GM18505 (cell line): ENCODE data around the gene GALNT4.

ENCODE experiments used
- ATAC-seq: cut with Tn5 transposase; IDR thresholded peaks from one replicate; pipeline ENCODE4 v1.9.1; 2021; ENCODE audit not compliant: unreplicated experiment
- POLR2A ChIP-seq: IDR thresholded peaks from 4 replicates; pipeline ENCODE4 v1.6.1; 2011; ENCODE audit warnings: borderline replicate concordance; ENCODE audit not compliant: insufficient read depth, insufficient read length; ENCODE audit errors: extremely low read depth

Gene GALNT4

DNA sequence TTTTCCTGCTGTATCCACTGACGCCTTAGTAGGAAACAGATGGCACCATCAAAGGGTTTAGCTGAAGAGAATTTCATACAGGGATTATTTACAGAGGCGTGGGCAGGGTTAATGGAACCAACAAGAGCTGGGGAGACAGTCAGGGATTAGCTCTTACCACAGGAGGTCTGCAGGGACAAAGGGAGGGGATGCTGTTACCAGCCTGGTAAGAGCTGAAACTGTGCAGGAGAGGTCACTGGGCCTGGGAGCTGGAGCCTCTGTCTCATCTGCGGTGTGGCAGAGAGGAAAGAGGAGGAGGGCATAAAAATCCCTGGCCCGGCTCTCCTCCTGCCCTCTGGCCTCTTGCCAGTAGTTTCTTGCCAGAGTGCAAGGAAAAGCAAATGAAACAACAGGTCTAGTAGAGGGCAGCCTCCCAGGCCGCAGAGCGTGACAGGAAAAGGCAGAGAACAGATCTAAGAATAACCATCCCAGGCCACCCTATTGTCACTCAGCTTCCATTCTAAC, 20.1 kb upstream of the GALNT4 start:
- TF ChIP-seq POLR2A, result no peak

DNA sequence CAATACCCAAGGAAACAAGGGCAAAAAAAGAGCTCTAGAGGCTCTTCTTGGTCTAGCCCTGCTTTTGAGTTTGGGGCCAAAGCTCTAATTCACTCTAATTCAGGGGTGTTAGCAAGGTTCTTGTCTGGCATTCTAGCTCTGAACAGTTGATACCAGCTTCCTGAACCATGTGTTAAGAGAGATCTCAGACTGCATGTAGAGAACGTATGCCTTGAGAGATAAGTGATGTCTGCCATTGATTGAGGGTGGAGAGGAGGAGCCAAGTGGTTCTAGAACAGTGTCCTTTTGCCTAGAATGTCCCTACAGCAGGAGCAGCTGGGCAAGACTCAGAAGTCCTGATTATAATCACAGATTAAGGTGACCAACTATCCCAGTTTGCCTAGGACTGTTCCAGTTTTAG, 19.4 kb upstream of the GALNT4 start:
- no peak for ATAC-seq
- TF ChIP-seq POLR2A, result no peak

More for the DNA sequence above, 20.1 kb upstream of the GALNT4 start:
- peak; percentile 53 for ATAC-seq

DNA sequence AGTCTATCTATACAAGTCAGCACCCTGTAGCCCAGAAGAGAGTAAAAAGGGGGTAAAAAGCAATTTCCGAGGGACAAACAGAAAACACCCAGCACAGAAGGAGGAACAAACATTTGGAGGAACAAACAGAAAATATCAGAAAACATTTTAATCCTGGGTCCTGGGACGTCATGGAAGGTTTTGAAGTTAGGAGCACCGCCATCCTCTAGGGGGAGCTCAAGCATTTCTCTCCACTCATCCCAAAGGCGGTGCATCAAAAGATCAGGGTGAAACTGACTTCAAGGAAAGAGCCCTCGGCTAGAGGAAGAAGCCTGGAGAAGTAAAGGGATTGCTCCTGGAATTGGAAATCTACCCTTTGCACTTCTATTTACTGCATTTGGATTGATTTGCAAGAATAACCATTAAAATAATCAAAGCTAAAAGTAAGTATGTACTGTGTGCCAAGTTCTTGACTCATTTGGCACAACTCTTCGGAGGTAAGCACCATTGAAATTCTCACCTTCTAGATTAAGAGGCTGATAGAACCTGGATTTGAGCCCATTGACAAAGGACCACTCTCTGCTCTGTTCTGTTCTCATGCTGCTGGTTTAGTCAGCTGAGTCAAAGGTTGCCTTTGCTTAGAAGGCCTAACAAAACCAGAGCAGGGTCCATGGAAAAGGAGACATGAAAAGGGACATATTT, 18.5 kb upstream of the GALNT4 start:
- no peak for TF ChIP-seq POLR2A

DNA sequence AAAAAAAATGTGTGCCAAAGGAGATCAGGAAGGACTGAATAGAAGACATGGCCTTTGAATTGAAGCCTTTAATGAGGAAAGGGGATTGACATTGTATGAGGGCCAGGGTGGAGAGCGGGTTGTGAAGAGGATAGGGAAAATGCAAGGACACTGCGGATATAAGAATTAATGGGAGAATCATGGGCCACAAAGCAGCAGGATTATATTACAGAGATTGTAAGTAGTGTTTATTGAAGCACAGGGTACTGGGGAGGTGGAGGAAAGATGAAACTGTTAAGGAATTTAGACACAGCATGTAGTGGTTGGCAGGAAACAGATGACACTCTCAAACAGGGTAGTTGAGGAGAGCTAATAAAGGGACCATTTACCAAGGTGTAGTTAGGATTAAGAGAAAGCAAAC, 17.6 kb upstream of the GALNT4 start:
- TF ChIP-seq POLR2A, result no peak

More for the DNA sequence above, 18.5 kb upstream of the GALNT4 start:
- ATAC-seq, result peak; percentile 70

DNA sequence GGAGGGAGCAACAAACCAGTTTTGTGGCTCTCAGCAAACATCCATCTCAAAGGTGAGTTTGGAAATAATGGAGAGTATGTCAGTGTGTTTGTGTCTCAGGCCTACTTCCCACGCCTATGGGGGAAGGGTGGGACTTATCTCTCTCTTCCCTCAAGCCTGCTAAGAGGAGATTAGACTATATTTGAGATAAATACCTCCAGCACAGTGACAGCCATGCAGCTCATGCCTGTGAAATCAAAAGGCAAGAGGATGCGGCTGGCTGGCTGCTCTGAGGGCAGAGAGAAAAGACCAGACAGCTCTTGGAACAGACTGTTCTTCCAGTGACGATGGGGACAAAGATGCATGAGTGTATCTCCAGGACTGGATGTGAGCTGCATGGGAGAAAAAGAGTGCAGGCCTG, 16.0 kb upstream of the GALNT4 start:
- TF ChIP-seq POLR2A, result no peak
- no peak for ATAC-seq

More for the DNA sequence above, 17.6 kb upstream of the GALNT4 start:
- no peak for ATAC-seq

DNA sequence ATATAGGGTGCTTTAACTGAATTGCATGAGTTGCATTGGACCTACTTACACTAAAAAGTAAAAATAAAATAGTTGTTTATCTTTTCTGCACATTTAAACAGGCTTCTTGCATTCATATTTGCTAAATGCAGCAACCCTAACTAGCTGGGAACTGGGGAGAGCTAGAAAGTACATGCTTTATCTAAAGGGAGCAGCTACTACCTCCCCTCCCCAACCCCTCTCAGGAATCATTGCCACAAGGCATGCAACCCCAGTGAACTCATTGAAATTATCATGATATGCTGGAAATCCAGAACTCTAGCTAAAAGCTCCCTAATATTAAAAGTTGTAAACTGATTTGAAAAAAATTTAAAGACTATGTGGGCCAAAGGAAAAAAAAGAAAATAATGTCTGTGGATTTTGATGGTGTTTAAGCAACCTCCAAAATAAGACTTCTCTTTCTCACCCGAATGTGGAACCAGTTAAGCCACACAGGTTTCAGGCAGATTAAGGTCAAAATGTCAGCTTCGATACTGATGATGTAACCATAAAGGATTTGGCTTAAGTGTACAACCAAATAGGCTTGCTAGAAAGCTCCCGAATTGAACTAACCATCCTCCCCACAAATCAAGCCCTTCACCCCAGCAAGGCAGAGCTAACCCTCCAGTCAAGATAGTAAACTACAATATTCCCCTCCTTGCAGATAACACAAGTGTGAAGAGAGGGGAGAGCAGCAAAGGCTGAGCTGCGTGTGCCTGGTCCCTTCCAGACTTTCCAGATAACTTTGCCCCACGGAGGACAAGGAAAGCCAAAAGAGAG, 15.0 kb upstream of the GALNT4 start:
- no peak for TF ChIP-seq POLR2A
- no peak for ATAC-seq

DNA sequence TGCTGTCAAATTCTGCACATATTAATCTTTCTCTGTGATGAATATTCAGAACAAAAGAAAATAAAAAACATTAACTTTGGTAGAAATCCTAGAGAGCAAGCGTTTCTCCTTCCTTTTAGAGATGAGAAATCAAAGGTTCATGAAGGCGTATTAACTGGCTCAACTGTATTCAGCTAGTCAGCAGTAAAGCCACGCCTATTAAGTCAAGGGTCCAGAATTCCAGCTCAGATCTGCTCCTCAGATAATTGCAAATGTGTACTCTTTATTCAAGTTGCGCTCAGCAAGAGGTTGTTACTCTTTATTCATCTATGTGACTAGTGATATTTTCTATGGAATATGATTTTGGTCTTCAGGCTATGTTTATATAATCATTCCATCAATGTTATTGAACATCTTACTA, 14.3 kb upstream of the GALNT4 start:
- no peak for TF ChIP-seq POLR2A
- ATAC-seq, result no peak

DNA sequence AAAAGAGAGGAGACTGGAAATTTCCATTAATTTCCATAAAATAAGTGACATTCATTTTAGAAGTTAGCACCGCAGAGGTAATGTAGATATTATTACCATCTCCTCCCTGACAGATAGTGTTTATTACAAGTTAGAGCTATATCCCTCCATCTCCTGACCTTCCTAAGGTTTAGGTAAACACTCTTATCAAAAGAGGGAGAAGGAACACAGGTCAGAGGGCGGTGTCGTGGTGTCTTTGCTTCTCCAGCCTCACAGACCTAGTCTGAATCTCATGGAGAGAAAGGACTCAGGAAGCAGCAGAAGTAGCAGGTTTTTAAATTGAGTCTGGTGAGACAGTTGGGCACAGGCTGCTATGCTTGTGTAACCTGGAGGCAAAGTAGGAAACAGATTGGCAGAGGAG, 12.8 kb upstream of the GALNT4 start:
- no peak for TF ChIP-seq POLR2A
- no peak for ATAC-seq

DNA sequence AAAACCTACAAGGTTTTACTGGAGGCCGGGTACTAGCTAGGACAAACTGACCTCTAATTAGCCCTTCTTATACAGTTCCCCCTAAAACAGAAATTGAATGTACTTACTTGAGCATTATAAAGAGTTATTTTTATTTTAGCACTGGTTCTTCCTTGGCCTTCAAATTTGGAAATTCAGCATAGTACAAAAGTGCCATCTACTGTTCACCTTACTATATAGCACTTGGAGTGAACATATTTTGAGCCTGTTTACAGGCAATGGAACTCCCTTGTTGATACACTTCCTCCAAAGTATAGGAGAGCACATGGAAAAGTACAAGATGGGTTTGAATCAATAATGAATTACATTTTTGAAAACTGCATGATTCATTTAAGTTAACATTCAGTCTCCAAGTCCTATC, 5.1 kb upstream of the GALNT4 start:
- no peak for ATAC-seq
- no peak for TF ChIP-seq POLR2A

DNA sequence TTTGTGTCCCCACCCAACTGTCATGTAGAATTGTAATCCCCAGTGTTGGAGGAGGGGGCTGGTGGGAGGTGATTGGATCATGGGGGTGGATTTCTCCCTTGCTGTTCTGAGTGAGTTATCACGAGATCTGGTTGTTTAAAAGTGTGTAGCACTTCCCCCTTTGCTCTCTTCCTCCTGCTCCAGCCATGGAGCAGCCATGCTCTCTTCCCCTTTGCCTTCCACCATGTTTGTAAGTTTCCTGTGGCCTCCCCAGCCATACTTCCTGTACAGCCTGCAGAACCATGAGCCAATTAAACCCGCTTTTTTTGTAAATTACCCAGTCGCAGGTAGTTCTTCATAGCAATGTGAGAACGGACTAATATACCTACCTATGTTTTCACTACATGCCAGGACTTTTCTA, 3.8 kb upstream of the GALNT4 start:
- no peak for TF ChIP-seq POLR2A
- ATAC-seq, result no peak

DNA sequence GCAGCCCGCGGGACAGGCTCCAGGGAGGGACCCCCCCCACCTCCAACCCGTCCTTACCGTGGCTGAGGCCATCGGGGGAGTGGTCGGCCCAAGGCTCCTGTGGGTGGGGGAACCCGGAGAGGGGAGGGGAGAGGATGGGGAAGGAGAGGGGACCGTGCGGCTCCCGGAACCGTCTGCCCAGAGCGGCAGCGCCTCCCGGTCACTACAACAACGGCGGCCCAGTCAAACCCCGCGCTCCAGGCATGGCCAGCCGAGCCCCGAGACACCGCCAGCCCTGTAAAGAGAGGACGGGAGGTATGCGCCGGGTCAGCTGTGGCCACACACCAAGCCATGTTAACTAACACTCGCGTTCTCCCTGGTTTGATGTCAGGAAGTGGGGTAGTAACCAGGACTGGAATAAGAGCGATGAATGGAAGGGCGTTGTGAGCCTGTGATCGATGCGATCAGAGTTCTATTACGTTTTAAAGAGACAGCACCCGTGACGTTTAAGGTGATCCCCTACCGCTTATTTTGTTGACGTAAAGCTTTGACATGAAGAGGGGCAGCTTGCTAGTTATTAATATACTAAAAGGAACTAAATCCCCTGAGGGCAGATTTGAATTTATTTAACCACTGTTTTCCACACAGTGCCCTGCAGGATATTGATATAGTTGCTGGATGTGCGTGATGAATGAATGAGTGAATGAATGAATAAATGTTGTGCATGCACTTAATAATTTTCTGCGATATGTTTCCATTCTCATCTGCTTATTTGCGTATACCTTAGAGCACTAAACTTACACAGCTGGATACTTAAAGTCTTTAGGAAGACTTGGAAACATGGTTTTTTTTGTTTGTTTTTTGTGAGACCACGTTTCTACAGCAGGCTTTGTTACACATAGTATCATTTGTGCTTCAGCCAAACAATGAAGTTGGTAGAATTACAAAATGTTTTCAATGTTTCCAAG, 1.5 kb upstream of the GALNT4 start, which contains the start of gene POC1B:
Gene POC1B (minus strand): TSS at position 224 of the 947 bp plus-strand sequence. CDS start 152 bp downstream, at position 72.
- ATAC-seq, result peak; percentile 58

DNA sequence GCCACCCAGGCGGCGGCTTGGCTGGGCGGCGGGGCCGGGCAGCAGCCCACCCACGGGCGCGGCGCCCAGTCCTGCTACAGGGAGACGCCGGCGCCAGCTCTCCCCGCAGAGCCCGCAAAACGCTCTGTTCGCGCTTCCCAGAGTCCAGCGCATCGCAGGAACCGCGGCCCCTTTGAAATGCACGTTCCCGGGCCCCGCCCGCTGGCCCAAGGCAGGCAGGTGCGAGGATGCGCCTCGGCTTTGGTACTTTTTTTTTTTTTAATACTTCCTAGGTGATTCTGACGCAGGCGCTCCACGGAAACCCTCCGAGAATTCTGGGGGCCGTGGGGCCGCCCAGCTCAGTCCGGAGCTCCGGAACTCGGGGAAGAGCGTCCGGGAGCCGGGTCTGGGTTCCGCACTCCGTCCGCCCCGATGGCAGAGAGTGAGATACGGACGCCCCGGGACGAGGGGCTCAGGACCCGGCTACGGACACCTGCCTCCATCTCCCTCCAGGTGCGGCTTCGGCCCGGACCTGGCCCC, 768 bp upstream of the GALNT4 start:
- no peak for TF ChIP-seq POLR2A
- peak; percentile 34 for ATAC-seq

More for the DNA sequence above, 1.5 kb upstream of the GALNT4 start, which contains the start of gene POC1B:
- TF ChIP-seq POLR2A, result peak; percentile 33

DNA sequence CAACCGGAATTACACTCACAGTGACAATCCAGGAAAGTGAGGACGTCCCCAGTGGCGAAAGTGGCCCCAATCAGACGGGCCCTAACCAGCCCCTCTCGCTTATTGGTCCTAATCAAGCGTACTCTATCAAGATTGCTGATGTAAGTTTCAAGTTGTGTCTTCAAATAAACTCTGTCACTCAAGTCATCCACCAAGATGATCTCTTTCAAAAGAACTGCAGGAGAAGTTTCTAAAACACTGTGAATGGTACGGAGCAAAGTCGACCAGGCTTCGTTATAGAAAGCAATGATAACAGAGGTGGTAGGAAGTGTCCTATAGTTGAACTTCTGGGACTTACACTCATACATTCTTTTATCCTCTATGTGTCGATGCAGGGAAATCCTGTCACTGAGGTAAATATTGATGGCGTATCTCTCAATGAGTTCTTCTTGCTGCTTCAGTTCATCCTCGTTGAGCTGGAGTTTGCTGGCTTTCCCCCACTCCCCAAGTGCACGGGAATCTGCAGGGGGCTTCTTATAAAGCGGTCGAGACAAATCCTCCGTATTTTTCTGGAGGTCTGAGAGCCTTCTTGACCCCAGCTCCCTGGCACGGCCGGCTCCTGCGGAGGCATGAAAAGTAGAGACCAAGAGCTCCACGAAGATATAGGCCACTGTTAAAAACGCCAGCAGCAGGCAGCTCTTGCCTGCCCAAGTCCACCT, 604 bp downstream of the GALNT4 start:
- no peak for ATAC-seq
- no peak for TF ChIP-seq POLR2A

DNA sequence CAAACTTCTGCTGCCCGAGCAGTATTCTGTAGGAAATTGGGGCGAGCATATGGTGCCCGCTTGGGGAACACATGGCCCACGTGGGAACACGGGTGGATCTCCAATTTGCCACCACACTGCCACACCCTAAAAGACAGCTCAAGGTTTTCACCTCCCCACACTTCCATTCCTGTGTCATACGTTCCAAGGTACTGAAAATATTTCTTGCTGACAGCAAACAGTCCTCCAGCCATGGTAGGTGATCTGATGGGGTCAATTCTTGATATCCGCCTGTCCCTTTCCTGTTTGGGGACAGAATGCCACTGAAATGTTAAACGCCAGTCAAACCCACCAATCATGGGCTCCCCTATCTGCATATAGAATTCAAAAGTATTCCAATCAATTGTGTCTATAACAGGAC, 1.2 kb downstream of the GALNT4 start:
- no peak for ATAC-seq
- no peak for TF ChIP-seq POLR2A
